ENCODE results near the gene MUC6. TPM values are rescaled to one million over a fixed set of nuclear protein-coding genes. Genes with fewer than 3 reads are reported as not detected.

MUC6 gene, protein sequence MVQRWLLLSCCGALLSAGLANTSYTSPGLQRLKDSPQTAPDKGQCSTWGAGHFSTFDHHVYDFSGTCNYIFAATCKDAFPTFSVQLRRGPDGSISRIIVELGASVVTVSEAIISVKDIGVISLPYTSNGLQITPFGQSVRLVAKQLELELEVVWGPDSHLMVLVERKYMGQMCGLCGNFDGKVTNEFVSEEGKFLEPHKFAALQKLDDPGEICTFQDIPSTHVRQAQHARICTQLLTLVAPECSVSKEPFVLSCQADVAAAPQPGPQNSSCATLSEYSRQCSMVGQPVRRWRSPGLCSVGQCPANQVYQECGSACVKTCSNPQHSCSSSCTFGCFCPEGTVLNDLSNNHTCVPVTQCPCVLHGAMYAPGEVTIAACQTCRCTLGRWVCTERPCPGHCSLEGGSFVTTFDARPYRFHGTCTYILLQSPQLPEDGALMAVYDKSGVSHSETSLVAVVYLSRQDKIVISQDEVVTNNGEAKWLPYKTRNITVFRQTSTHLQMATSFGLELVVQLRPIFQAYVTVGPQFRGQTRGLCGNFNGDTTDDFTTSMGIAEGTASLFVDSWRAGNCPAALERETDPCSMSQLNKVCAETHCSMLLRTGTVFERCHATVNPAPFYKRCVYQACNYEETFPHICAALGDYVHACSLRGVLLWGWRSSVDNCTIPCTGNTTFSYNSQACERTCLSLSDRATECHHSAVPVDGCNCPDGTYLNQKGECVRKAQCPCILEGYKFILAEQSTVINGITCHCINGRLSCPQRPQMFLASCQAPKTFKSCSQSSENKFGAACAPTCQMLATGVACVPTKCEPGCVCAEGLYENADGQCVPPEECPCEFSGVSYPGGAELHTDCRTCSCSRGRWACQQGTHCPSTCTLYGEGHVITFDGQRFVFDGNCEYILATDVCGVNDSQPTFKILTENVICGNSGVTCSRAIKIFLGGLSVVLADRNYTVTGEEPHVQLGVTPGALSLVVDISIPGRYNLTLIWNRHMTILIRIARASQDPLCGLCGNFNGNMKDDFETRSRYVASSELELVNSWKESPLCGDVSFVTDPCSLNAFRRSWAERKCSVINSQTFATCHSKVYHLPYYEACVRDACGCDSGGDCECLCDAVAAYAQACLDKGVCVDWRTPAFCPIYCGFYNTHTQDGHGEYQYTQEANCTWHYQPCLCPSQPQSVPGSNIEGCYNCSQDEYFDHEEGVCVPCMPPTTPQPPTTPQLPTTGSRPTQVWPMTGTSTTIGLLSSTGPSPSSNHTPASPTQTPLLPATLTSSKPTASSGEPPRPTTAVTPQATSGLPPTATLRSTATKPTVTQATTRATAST (N-terminal part only)
- not detected in 2 replicates for total RNA-seq (2014; rRNA removed; shearing (Covaris generic))

DNA sequence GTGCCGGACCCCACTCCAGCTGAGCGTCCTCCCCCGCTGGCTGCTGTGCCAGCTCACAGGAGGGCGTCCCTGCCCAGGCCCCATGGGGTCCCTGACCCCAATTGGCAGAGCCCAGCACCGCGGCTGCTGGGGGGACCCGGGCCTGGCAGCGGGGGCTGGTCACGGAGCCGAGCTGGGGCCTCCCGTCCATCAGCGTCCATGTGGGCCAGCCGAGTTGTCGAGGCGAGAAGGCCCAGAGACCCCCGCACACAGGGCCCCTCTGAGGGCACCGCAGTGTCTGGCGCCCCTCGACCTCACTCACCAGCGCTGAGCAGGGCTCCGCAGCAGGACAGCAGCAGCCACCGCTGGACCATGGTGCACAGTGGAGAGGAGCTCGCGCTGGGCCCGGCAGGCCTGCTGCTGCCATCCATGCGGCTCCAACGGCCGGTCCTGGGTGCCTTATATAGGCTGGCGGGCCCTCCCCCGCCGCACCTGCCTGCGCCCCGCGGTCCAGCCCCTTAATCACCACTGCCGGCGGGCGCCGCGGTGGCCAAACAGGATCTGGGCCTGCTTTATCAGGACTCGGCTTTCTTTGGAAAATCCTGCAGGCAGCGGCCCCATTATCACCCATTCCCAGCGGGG, at the start of gene MUC6:
Gene MUC6 (minus strand): TSS at position 416 of the 621 bp plus-strand sequence. CDS start 63 bp downstream, at position 353.
- no peak for DNase-seq (ENCODE audit: low spot score)

DNA sequence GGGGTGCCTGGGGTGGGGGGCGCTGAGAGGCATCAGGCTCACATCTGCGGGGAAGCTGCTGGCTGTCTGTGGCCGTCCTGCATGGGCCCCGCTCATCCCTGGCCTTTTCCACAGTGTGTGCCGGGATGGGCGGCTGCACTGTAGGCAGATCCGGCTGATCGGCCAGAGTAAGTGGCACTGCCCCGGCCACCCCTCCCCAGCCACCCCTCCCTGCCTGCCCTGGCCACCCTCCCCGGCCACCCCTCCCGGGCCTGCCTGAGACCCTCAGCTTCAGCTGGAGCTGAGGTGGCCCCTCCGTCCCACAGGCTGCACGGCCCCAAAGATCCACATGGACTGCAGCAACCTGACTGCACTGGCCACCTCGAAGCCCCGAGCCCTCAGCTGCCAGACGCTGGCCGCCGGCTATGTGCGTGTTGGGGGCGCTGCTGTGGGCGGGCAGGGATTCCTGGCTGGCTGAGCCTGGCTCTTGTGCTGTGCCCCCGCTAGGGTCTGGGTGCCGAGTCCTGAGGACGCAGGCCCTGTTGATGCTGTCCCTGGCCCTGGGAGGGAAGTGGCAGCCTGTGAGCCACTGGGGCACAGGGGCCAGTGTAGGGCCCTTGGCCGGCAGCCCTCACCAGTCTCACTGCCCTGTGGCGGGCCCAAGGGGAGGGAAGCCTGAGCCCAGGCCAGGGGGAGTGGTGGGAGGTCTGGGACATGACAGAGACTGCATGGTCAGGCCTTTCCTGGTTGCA, 49.1 kb upstream of the MUC6 start:
- no peak for DNase-seq (ENCODE audit: low spot score)

DNA sequence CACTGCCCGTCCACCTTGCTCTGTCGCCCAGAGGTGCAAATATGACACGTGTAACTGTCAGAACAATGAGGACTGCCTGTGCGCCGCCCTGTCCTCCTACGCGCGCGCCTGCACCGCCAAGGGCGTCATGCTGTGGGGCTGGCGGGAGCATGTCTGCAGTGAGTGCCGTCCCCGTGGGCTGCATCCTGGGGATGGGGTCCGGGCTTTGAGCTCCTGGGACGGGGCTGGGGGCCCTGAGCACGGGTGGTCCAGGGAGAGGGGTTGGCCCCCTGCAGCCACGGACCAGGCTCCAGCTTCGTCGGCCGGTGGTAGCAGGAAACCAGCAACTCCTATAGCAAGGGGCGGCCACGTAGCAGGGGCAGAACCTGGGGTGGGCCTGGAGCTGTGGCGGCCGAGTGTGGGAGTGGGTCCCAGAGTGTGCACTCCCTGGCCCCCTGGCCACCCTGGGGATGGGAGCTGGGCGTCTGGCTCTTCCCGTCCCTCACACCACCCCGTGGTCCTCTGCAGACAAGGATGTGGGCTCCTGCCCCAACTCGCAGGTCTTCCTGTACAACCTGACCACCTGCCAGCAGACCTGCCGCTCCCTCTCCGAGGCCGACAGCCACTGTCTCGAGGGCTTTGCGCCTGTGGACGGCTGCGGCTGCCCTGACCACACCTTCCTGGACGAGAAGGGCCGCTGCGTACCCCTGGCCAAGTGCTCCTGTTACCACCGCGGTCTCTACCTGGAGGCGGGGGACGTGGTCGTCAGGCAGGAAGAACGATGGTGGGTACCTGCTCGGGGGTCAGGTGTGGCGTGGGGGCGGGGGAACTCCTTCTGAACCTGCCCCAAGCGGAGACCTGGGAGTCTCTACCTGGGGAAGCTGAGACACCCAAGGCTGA, 48.3 kb upstream of the MUC6 start:
- DNase-seq (ENCODE audit: low spot score): no peak

DNA sequence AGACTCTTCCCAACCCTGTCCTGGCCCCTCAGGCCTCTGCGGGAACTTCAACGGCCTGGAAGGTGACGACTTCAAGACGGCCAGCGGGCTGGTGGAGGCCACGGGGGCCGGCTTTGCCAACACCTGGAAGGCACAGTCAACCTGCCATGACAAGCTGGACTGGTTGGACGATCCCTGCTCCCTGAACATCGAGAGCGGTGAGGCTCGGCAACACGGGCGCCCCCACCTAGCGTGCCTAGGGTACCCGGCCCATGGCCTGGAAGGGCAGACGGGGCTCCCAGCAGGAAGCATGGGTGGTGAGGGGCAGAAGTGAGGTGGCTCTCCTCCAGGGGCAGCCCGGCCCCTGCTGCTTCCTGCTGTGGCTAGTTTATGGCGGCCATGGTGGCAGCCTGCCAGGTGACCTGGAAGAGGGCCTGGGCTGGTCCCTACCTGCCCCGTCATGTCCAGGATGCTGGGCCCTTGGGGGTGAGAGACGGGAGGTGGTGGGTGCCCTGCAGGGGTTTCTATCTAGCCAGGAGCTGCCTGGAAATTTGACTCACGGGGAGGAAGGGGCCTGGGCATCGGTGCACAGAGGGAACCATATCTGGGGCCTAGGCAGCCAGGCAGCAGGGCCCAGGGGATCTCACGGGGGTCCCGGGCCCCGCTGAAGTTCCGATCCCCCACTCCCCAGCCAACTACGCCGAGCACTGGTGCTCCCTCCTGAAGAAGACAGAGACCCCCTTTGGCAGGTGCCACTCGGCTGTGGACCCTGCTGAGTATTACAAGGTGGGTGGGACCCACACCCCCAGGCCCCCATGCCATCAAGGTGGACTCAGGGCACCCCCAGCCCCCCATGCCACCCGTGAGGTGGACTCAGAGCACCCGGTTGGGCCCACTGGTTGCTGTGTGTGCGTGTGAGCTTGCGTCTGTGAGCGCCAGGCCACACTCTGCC, 47.4 kb upstream of the MUC6 start:
- DNase-seq (ENCODE audit: low spot score): no peak

DNA sequence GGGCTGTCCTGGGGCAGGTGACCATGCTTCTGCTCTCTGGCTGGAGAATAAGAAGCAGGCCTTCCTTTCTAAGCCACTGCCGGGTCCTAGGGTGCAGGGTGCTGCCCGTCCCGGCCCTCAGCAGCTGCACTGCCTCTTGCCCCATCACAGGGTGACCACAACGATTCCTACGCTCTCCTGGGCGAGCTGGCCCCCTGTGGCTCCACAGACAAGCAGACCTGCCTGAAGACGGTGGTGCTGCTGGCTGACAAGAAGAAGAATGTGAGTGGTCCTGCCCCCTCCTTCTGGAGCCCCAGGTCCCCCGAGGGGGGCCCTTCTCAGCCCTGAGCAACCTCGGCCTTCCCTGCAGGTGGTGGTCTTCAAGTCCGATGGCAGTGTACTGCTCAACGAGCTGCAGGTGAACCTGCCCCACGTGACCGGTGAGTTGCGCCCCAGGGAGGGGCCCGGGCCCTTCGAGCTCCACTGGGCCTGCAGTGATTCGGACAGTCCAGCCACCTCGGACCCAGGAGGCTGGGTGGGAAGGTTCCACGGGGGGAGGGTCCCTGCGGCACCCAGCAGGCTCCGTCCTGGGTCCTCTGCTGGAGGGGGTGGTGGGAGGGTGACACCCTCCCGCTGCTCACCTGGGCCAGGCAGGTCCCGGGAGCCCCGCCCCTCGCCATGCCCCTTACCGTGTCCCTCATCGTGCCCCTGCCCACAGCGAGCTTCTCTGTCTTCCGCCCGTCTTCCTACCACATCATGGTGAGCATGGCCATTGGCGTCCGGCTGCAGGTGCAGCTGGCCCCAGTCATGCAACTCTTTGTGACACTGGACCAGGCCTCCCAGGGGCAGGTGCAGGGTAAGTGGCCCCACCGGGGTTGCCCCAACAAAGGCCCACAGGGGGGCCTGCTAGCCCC, 46.5 kb upstream of the MUC6 start:
- DNase-seq (ENCODE audit: low spot score): no peak

DNA sequence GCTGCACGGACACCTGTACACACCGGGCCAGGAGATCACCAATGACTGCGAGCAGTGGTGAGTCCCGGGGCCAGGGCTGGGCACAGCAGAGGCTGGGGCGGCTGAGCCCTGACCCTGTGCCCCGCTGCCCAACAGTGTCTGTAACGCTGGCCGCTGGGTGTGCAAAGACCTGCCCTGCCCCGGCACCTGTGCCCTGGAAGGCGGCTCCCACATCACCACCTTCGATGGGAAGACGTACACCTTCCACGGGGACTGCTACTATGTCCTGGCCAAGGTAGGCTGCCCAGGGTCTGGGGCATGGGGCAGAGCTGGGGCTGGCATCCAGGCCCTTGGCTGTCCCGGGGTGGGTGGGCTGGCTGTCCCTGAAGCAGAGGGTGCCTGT, 45.8 kb upstream of the MUC6 start:
- DNase-seq (ENCODE audit: low spot score): no peak

DNA sequence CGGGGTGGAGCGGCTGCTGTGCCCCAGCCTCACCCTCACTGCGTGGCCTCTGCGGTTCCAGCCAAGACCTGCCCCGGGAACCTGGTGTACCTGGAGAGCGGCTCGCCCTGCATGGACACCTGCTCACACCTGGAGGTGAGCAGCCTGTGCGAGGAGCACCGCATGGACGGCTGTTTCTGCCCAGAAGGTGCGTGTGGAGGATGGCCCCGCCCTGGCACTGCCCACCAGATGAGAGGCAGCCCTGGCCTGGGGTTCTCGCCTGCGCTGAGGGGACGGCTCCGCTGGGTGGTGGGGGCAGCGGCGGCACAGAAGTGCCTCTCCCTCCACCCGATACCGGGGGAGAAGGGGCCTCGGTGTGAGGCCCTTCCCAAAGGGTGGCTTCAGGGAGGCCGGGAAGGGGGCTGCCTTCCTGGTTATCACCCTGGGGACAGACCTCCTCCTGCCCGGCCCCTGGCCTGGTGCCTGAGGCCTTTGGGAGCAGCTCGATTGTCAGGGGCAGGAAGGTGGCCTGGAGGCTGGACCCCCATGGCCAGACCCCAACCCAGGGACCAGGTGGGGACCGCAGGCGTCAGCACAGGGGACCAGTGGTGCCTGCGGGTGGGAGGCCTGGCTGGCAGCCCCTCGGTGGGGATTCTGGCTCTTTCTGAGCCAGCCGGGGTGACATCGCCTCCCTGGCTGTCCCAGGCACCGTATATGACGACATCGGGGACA, 45.2 kb upstream of the MUC6 start:
- DNase-seq (ENCODE audit: low spot score): no peak

DNA sequence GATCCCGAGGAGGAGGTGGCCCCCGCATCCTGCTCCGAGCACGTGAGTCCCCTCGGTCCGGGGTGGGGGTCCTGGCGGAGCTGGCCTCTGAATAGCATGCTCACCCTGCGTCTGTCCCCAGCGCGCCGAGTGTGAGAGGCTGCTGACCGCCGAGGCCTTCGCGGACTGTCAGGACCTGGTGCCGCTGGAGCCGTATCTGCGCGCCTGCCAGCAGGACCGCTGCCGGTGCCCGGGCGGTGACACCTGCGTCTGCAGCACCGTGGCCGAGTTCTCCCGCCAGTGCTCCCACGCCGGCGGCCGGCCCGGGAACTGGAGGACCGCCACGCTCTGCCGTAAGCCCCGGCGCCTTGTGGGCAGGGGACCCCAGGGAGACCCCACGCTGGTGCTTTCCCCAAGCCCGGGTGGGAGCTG, 41.7 kb upstream of the MUC6 start:
- no peak for DNase-seq (ENCODE audit: low spot score)

DNA sequence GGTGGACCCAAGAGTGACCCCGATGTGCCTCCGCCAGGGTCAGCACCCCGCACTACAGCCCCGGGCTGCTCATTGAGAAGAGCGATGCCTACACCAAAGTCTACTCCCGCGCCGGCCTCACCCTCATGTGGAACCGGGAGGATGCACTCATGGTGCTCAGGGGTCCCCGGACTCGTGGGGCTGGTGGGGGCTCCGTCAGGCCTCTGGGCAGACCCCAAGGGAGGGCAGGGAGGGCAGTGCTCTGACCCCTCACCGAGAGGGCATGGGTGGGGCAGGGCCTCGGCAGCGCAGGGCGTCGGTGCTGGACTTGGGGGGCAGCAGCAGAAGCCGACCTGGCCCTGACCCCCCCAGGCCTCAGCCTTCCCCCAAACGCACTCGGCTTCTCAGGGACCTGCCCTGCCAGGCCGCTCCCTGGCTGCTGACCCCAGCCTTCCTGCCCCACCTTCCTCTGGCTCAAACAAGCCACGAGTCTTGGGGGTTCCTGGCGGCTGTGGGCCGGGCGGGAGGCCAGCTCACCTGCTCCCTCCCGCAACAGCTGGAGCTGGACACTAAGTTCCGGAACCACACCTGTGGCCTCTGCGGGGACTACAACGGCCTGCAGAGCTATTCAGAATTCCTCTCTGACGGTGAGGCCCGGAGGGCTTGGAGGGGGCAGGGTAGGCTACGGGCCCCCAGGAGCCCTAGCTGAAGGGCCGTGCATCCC, 41.0 kb upstream of the MUC6 start:
- DNase-seq (ENCODE audit: low spot score): no peak

DNA sequence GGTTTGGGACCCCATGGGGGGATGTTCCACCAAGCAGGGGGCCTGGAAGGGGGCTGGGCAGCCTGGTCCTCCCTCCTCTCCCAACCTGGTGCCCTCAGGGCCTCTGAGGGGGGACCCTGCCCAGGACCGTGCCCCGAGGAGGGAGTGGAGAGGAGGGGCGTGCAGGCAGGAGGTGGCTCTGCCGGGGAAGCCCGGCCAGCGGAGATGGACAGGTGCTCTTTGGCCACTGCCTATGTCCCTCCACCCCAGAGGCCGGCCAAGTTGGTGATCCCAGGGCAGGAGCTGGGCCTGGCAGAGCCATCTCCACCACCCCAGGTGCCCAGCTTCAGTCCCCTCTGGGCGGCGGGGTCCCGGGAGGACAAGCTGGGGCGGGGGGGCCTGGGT, 40.5 kb upstream of the MUC6 start:
- DNase-seq (ENCODE audit: low spot score): no peak

DNA sequence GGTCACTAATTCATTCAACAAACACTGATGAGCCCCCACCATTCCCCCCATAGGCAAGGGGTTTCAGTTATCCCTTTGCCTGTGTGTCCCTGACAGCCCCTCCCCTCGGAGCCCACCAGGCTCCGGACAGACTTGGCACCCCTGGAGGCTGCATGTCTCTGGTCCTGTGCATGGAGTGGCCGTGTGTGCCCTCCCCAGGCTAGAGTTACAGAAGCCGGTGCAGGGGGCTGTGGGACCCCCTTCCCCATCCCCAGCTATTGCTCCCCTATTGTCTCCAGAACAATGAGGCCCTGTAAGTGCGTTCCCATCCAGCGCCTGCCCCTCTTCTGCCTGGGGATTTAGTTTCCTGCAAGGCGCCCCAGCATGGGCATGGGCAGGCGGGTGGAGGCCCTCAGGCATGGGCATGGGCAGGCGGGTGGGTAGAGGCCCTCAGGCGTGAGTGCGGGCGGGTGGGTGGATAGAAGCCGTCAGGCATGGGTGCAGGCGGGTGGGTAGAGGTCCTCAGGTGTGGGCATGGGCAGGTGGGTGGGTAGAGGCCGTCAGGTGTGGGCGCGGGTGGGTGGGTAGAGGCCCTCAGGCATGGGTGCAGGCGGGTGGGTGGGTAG, 39.6 kb upstream of the MUC6 start:
- no peak for DNase-seq (ENCODE audit: low spot score)

DNA sequence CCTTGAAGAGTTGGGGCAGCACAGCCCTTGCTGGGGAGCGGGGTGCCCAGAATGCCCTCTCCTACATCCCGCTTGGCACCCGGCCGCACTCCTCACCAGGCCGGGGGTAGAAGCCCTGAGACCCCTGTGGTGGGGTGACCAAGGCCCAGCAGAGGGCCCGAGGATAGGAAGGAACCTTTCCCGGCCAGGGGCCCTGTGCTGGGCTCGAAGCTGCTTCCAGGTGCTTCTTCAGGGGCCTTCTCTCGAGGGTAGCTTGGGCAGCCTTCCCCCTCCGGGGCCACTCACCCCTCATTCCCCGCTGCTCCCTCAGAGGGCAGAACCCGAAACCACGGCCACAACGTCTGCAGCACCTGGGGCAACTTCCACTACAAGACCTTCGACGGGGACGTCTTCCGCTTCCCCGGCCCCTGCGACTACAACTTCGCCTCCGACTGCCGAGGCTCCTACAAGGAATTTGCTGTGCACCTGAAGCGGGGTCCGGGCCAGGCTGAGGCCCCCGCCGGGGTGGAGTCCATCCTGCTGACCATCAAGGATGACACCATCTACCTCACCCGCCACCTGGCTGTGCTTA, 38.9 kb upstream of the MUC6 start:
- no peak for DNase-seq (ENCODE audit: low spot score)

DNA sequence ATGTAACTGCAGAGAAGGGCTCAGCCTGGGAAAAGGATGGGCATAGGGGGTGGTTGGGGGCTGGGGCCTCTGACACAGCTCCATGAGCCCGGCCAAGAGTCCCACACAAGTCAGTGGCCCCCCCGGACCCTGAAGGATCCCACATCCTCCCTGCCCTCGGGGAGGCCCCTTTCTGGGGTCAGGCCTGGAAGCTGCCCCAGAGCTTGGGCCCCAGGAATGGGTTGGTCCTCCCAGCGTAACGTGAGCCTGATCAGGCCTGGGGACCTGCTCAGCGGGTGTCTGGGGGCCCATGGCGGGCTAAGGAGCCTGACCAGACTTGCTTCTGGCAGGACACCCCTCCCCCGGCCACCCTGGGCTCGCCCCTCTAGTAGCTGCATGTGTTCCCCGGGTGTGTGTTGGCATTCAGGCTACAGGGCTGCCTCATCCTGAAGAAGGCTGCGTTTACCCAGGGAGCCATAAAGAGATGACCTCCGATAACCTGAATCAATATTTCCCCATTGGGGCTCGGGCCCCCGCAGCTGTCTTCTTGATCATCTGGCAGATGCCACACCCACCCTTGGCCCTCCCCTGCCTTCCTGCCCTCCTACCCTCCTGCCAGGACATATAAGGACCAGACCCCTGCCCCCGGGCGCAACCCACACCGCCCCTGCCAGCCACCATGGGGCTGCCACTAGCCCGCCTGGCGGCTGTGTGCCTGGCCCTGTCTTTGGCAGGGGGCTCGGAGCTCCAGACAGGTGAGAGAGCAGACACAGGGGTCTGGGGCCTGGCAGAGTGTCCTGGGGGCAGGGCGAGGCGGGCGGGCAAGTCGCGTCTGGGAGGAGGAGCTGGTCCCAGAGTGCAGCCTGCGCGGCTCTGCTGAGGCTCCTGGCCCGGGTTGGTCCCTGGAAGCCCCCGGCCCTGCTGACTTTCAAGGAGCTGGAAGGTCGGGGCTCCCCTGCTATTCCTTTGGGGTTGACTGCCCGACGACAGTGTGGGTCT, 38.0 kb upstream of the MUC6 start, which contains the start of gene MUC2:
Gene MUC2 (plus strand): TSS at position 631 of the 978 bp plus-strand sequence.
- no peak for DNase-seq (ENCODE audit: low spot score)

DNA sequence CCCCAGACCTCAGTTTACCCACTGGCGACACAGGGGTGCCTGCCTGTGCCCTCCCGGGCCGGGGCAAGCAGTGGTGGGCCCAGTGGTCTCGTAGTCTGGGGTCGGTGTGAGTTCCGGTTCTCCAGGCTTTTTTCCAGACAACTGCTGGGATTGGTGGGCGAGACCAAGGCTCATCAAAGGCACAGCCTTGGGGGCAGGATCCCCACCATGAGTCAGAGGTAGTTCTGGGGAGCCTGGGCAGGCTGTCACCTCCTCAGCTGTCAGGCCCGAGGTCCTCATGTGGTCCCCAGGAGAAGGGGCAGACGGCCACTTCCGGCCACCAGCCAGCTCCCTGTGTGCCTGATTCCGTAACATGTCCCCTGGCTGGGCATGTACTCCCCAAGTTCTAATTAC, 37.3 kb upstream of the MUC6 start:
- peak; percentile 37 for DNase-seq (ENCODE audit: low spot score)

All from A172 (cell line).